SK-N-SH treated with all-trans-retinoic acid at 6 μM for 48 hours (cell line): ENCODE measurements around the gene HSPB8.

Experiments used
- ATAC-seq: fragments of 200-7000 bp; cut with Tn5 transposase; 3 replicates; pipeline ENCODE4 v1.9.1; 2020; ENCODE audit warnings: mild to moderate bottlenecking, moderate library complexity
- ARNTL ChIP-seq: fragments of 450-650 bp; formaldehyde crosslinking; IDR thresholded peaks from 2 replicates; pipeline ENCODE4 v1.5.0; 2020; ENCODE audit warnings: low read depth, mild to moderate bottlenecking, moderate library complexity, borderline replicate concordance
- CSDC2 ChIP-seq: fragments of 250-450 bp; sonication (Bioruptor Pico); IDR thresholded peaks from 2 replicates; pipeline ENCODE4 v1.5.0; 2020; ENCODE audit warnings: mild to moderate bottlenecking, moderate library complexity
- ESRRG ChIP-seq: fragments of 250-450 bp; sonication (Bioruptor Pico); IDR thresholded peaks from 2 replicates; pipeline ENCODE4 v1.6.1; 2021; ENCODE audit warnings: mild to moderate bottlenecking
- GLIS3 ChIP-seq: fragments of 250-450 bp; sonication (Bioruptor Pico); IDR thresholded peaks from 2 replicates; pipeline ENCODE4 v1.5.0; 2020; ENCODE audit warnings: mild to moderate bottlenecking, moderate library complexity
- ISL1 ChIP-seq: fragments of 250-450 bp; sonication (Bioruptor Pico); IDR thresholded peaks from 2 replicates; pipeline ENCODE4 v2.1.2; 2022; ENCODE audit warnings: mild to moderate bottlenecking, moderate library complexity
- OSR1 ChIP-seq: fragments of 250-450 bp; sonication (Bioruptor Pico); IDR thresholded peaks from 2 replicates; pipeline ENCODE4 v1.8.0; 2022; ENCODE audit warnings: moderate library complexity, mild to moderate bottlenecking, inconsistent platforms
- PPARA ChIP-seq: fragments of 250-450 bp; sonication (Bioruptor Pico); IDR thresholded peaks from 2 replicates; pipeline ENCODE4 v1.5.0; 2020; ENCODE audit warnings: mild to moderate bottlenecking, borderline replicate concordance
- RARB ChIP-seq: fragments of 250-450 bp; sonication (Bioruptor Pico); IDR thresholded peaks from 2 replicates; pipeline ENCODE4 v1.8.0; 2021; ENCODE audit warnings: mild to moderate bottlenecking, moderate library complexity
- SNAI2 ChIP-seq: fragments of 250-450 bp; sonication (Bioruptor Pico); IDR thresholded peaks from 2 replicates; pipeline ENCODE4 v1.5.0; 2020; ENCODE audit warnings: mild to moderate bottlenecking, moderate library complexity
- TCF4 ChIP-seq: fragments of 250-450 bp; sonication (Bioruptor Pico); IDR thresholded peaks from 2 replicates; pipeline ENCODE4 v1.8.0; 2021; ENCODE audit warnings: mild to moderate bottlenecking, moderate library complexity, borderline replicate concordance
- TOX ChIP-seq: fragments of 250-450 bp; sonication (Bioruptor Pico); IDR thresholded peaks from 2 replicates; pipeline ENCODE4 v1.8.0; 2021; ENCODE audit warnings: mild to moderate bottlenecking, moderate library complexity, borderline replicate concordance
- ZC3H10 ChIP-seq: fragments of 250-450 bp; sonication (Bioruptor Pico); IDR thresholded peaks from 2 replicates; pipeline ENCODE4 v1.5.1; 2021; ENCODE audit warnings: mild to moderate bottlenecking, moderate library complexity
- ZFP3 ChIP-seq: fragments of 250-450 bp; sonication (Bioruptor Pico); IDR thresholded peaks from 2 replicates; pipeline ENCODE4 v1.5.0; 2020; ENCODE audit warnings: mild to moderate bottlenecking, moderate library complexity
- ZFP30 ChIP-seq: fragments of 450-650 bp; formaldehyde crosslinking; IDR thresholded peaks from 2 replicates; pipeline ENCODE4 v1.5.0; 2022; ENCODE audit warnings: mild to moderate bottlenecking, moderate library complexity
- ZNF565 ChIP-seq: fragments of 450-650 bp; formaldehyde crosslinking; conservative IDR thresholded peaks from 2 replicates; pipeline ENCODE4 v1.5.0; 2020; ENCODE audit warnings: low read depth, mild to moderate bottlenecking, moderate library complexity
- ZNF70 ChIP-seq: fragments of 450-650 bp; formaldehyde crosslinking; IDR thresholded peaks from 2 replicates; pipeline ENCODE4 v1.5.0; 2020; ENCODE audit warnings: mild to moderate bottlenecking, moderate library complexity
- ZNF8 ChIP-seq: fragments of 450-650 bp; formaldehyde crosslinking; IDR thresholded peaks from 2 replicates; pipeline ENCODE4 v1.5.0; 2020; ENCODE audit warnings: mild to moderate bottlenecking, moderate library complexity
- TF ChIP-seq, protein P1 (sequence below): fragments of 250-450 bp; sonication (Bioruptor Pico); IDR thresholded peaks from 2 replicates; pipeline ENCODE4 v1.8.0; 2020; ENCODE audit warnings: mild to moderate bottlenecking, moderate library complexity, borderline replicate concordance
- TF ChIP-seq, protein P2 (sequence below): fragments of 250-450 bp; sonication (Bioruptor Pico); IDR thresholded peaks from 2 replicates; pipeline ENCODE4 v1.8.0; 2021; ENCODE audit warnings: low read depth, mild to moderate bottlenecking, moderate library complexity, borderline replicate concordance
- TF ChIP-seq, protein P3 (sequence below): fragments of 250-450 bp; sonication (Bioruptor Pico); IDR thresholded peaks from 2 replicates; pipeline ENCODE4 v1.5.1; 2020; ENCODE audit warnings: low read depth, mild to moderate bottlenecking, moderate library complexity
- TF ChIP-seq, protein P4 (sequence below): fragments of 250-450 bp; sonication (Bioruptor Pico); IDR thresholded peaks from 2 replicates; pipeline ENCODE4 v1.5.1; 2021; ENCODE audit warnings: mild to moderate bottlenecking, moderate library complexity

HSPB8 gene

DNA sequence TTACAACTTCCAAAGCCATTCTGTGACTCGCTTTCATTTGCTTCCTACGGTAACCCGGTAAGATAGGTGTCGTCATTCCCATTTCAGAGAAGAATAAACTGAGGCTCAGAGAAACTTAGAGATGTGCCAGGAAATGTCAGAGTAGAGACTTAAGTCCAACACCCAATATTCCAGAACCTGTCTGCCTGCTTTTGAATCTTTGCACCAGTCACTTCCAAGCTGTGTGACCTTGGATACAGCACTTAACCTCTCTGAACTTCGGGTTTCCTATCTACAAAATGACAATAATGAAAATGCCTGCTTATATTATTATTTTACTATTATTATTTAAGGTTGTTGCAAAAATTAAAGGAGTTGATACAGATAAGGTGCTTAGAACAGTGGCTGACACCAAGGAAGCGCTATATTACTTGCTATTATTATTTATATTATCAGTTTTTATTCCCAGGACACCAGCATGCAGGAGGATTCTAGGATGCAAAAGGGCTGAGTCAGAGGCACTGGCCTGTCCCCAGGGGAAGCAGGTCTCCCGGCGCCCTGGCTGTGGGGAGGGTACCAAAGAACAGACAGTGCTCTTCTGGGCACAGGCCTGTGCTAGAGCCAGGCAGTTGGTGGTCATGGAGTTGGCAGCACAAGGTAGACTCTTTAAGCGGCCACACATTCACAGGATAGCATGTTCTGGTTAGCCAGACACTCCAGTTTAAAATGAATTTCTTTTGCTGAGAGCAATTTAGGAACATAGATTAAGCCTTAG lies 5.4 kb downstream of the HSPB8 start (continued):
- TF ChIP-seq, protein P1, sequence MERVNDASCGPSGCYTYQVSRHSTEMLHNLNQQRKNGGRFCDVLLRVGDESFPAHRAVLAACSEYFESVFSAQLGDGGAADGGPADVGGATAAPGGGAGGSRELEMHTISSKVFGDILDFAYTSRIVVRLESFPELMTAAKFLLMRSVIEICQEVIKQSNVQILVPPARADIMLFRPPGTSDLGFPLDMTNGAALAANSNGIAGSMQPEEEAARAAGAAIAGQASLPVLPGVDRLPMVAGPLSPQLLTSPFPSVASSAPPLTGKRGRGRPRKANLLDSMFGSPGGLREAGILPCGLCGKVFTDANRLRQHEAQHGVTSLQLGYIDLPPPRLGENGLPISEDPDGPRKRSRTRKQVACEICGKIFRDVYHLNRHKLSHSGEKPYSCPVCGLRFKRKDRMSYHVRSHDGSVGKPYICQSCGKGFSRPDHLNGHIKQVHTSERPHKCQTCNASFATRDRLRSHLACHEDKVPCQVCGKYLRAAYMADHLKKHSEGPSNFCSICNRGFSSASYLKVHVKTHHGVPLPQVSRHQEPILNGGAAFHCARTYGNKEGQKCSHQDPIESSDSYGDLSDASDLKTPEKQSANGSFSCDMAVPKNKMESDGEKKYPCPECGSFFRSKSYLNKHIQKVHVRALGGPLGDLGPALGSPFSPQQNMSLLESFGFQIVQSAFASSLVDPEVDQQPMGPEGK (CRISPR knock-in tag), result no peak
- TF ChIP-seq OSR1 (CRISPR knock-in tag) (no peak), RARB (no peak), ZNF8 (CRISPR knock-in tag) (no peak)
- TF ChIP-seq, protein P2, sequence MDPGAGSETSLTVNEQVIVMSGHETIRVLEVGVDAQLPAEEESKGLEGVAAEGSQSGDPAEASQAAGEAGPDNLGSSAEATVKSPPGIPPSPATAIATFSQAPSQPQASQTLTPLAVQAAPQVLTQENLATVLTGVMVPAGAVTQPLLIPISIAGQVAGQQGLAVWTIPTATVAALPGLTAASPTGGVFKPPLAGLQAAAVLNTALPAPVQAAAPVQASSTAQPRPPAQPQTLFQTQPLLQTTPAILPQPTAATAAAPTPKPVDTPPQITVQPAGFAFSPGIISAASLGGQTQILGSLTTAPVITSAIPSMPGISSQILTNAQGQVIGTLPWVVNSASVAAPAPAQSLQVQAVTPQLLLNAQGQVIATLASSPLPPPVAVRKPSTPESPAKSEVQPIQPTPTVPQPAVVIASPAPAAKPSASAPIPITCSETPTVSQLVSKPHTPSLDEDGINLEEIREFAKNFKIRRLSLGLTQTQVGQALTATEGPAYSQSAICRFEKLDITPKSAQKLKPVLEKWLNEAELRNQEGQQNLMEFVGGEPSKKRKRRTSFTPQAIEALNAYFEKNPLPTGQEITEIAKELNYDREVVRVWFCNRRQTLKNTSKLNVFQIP (CRISPR knock-in tag), result no peak

DNA sequence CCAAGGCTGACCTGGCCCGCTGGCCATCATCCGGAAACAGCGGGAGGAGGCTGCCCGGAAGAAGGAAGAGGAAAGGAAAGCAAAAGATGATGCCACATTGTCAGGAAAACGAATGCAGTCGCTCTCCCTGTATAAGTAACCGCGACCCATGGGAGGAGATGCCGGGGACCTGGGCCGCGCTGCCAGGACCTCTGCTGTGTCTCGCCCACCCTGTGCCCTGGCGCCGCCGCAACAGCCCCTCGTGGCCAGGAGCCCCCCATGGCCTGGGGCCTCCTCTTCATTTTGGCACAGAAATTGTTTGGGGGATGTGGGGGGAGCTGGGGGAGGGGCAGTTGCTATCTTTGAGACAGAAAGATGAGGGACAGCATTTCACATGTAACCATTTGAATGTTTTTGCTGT lies 16.5 kb downstream of the HSPB8 start:
- ATAC-seq, result no peak
- no peak for TF ChIP-seq TCF4 (CRISPR knock-in tag)
- no peak for TF ChIP-seq RARB
- no peak for TF ChIP-seq SNAI2
- TF ChIP-seq ISL1 (CRISPR knock-in tag), result no peak
- no peak for TF ChIP-seq ARNTL (CRISPR knock-in tag)
- TF ChIP-seq, protein P3, sequence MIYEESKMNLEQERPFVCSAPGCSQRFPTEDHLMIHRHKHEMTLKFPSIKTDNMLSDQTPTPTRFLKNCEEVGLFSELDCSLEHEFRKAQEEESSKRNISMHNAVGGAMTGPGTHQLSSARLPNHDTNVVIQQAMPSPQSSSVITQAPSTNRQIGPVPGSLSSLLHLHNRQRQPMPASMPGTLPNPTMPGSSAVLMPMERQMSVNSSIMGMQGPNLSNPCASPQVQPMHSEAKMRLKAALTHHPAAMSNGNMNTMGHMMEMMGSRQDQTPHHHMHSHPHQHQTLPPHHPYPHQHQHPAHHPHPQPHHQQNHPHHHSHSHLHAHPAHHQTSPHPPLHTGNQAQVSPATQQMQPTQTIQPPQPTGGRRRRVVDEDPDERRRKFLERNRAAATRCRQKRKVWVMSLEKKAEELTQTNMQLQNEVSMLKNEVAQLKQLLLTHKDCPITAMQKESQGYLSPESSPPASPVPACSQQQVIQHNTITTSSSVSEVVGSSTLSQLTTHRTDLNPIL (CRISPR knock-in tag), result no peak
- TF ChIP-seq, protein P2 (CRISPR knock-in tag), result no peak
- TF ChIP-seq ZFP30, result no peak
- TF ChIP-seq ZFP3 (CRISPR knock-in tag), result no peak
- TF ChIP-seq, protein P1 (CRISPR knock-in tag), result no peak
- no peak for TF ChIP-seq GLIS3 (CRISPR knock-in tag)
- TF ChIP-seq, protein P4, sequence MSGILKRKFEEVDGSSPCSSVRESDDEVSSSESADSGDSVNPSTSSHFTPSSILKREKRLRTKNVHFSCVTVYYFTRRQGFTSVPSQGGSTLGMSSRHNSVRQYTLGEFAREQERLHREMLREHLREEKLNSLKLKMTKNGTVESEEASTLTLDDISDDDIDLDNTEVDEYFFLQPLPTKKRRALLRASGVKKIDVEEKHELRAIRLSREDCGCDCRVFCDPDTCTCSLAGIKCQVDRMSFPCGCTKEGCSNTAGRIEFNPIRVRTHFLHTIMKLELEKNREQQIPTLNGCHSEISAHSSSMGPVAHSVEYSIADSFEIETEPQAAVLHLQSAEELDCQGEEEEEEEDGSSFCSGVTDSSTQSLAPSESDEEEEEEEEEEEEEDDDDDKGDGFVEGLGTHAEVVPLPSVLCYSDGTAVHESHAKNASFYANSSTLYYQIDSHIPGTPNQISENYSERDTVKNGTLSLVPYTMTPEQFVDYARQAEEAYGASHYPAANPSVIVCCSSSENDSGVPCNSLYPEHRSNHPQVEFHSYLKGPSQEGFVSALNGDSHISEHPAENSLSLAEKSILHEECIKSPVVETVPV (CRISPR knock-in tag), result no peak
- no peak for TF ChIP-seq ZNF8 (CRISPR knock-in tag)
- no peak for TF ChIP-seq ZNF70
- no peak for TF ChIP-seq ESRRG (CRISPR knock-in tag)
- no peak for TF ChIP-seq TOX (CRISPR knock-in tag)
- TF ChIP-seq CSDC2, result no peak

DNA sequence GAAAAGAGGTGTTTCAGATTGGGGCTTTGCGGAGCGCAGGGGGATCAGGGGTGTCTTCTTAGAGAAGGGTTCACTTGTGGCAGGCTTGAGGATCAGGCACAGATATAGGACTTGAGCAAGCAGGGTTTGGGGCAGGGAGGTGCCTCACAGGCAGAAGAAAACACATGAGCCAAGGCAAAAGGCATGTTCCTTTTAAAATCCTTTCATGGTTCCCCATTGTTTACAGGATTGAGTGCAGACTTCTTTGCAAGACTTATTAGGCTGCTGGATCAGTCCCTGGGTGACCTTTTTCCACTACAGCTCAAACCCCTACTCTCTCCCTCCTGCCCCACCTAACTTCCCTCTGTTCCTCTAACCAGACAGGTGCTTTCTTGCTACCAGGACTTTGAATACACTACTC lies 19.7 kb downstream of the HSPB8 start:
- no peak for TF ChIP-seq OSR1 (CRISPR knock-in tag)
- no peak for TF ChIP-seq PPARA
- no peak for TF ChIP-seq ZNF565 (CRISPR knock-in tag)
- TF ChIP-seq, protein P3 (CRISPR knock-in tag), result no peak
- TF ChIP-seq TOX (CRISPR knock-in tag), result no peak
- TF ChIP-seq ZC3H10, result no peak
- TF ChIP-seq ZFP30, result no peak
- TF ChIP-seq ESRRG (CRISPR knock-in tag), result no peak
- TF ChIP-seq, protein P2 (CRISPR knock-in tag), result no peak
- no peak for TF ChIP-seq RARB
- TF ChIP-seq, protein P1 (CRISPR knock-in tag), result no peak
- no peak for ATAC-seq
